CD4-positive, alpha-beta T cell treated with Interferon alpha-2 for 1 hour (primary cell): ENCODE results near the gene CHST12.
A peak's percentile ranks its signal among the peaks of the same experiment; 100 is the strongest.
"Not testable (repeated sequence)": the region's sequence is repeated elsewhere in the genome, so short reads cannot be mapped to it uniquely, and the experiment has no call there.

ENCODE experiments used
- DNase-seq, 2 donors: peaks; one replicate each; pipeline ENCODE4 v3.0.0-alpha.2; 2020 to 2022

The CHST12 gene

GRCh38 chr7:2379161-2379560, 24.2 kb upstream of the CHST12 start:
- DNase-seq: no peak

GRCh38 chr7:2379821-2380450, 23.5 kb upstream of the CHST12 start:
- DNase-seq: no peak

GRCh38 chr7:2380461-2380860, 22.9 kb upstream of the CHST12 start:
- no peak for DNase-seq

- DNase-seq: no peak
Measured at GRCh38 chr7:2381227-2381626, 22.2 kb upstream of the CHST12 start.

- no peak for DNase-seq
Measured at GRCh38 chr7:2381881-2382509, 21.4 kb upstream of the CHST12 start.

GRCh38 chr7:2383543-2384274, 19.7 kb upstream of the CHST12 start:
- DNase-seq: no peak

- DNase-seq: peak in 1 of 2 donors; percentile 25
Measured at GRCh38 chr7:2384354-2385243, 18.8 kb upstream of the CHST12 start.

- DNase-seq: not testable (repeated sequence)
Measured at GRCh38 chr7:2386122-2386521, 17.3 kb upstream of the CHST12 start.

GRCh38 chr7:2386964-2387669, 16.3 kb upstream of the CHST12 start:
- no peak for DNase-seq

GRCh38 chr7:2387897-2388636, 15.3 kb upstream of the CHST12 start:
- no peak for DNase-seq

- no peak for DNase-seq
Measured at GRCh38 chr7:2388637-2388954, 14.8 kb upstream of the CHST12 start.

GRCh38 chr7:2390020-2390816, 13.2 kb upstream of the CHST12 start:
- DNase-seq: not testable (repeated sequence)

- DNase-seq: no peak
Measured at GRCh38 chr7:2393706-2394105, 9.7 kb upstream of the CHST12 start.

- DNase-seq: no peak
Measured at GRCh38 chr7:2394566-2395082, 8.8 kb upstream of the CHST12 start.

- DNase-seq: no peak
Measured at GRCh38 chr7:2398506-2398905, 4.9 kb upstream of the CHST12 start.

- peak; percentile 8 to 35 for DNase-seq
Measured at GRCh38 chr7:2399848-2400587, 3.4 kb upstream of the CHST12 start.

GRCh38 chr7:2402687-2403013, 761 bp upstream of the CHST12 start:
- DNase-seq: no peak

GRCh38 chr7:2403718-2404648, 572 bp downstream of the CHST12 start:
- DNase-seq: peak; percentile 13 to 22

GRCh38 chr7:2404714-2405119, 1.3 kb downstream of the CHST12 start:
- peak; percentile 2 to 31 for DNase-seq
